Stimulated activated CD4-positive, alpha-beta T cell treated with anti-CD3 and anti-CD28 coated beads, Interleukin-2, amount 100 ng/mL, for 4 hours (primary cell): ENCODE measurements around the gene MAP3K5.
A peak's percentile ranks its signal among the peaks of the same experiment; 100 is the strongest.

Experiments used
- DNase-seq: peaks from one replicate; pipeline ENCODE4 v3.0.0-alpha.2; 2020; ENCODE audit warnings: low read depth

Gene MAP3K5

GRCh38 chr6:136571496-136571895, 220.8 kb downstream of the MAP3K5 start:
- no peak for DNase-seq

- no peak for DNase-seq
Measured at GRCh38 chr6:136571065-136571464, 221.2 kb downstream of the MAP3K5 start.

GRCh38 chr6:136568129-136568528, 224.1 kb downstream of the MAP3K5 start:
- DNase-seq, result no peak

GRCh38 chr6:136567688-136568087, 224.6 kb downstream of the MAP3K5 start:
- DNase-seq, result no peak

- no peak for DNase-seq
Measured at GRCh38 chr6:136566851-136567250, 225.4 kb downstream of the MAP3K5 start.

GRCh38 chr6:136566007-136566487, 226.2 kb downstream of the MAP3K5 start:
- DNase-seq, result no peak

GRCh38 chr6:136564180-136564579, 228.1 kb downstream of the MAP3K5 start:
- DNase-seq, result no peak

- DNase-seq, result no peak
Measured at GRCh38 chr6:136563386-136564152, 228.7 kb downstream of the MAP3K5 start.

- no peak for DNase-seq
Measured at GRCh38 chr6:136562211-136562610, 230.1 kb downstream of the MAP3K5 start.

GRCh38 chr6:136553166-136553787, 239.0 kb downstream of the MAP3K5 start:
- DNase-seq, result no peak

GRCh38 chr6:136552054-136552453, 240.2 kb downstream of the MAP3K5 start:
- no peak for DNase-seq

- no peak for DNase-seq
Measured at GRCh38 chr6:136551103-136551502, 241.2 kb downstream of the MAP3K5 start.

GRCh38 chr6:136550330-136551071, 241.8 kb downstream of the MAP3K5 start, which contains the start of gene MAP7:
Gene MAP7, minus strand, starts transcription at chr6:136550422. Its CDS starts 14 bp downstream, at chr6:136550408.
- peak; percentile 48 for DNase-seq

- DNase-seq, result no peak
Measured at GRCh38 chr6:136550045-136550329, 242.3 kb downstream of the MAP3K5 start.

GRCh38 chr6:136549300-136550044, 242.8 kb downstream of the MAP3K5 start:
- DNase-seq, result no peak

- no peak for DNase-seq
Measured at GRCh38 chr6:136548582-136549299, 243.5 kb downstream of the MAP3K5 start.

- no peak for DNase-seq
Measured at GRCh38 chr6:136547871-136548270, 244.4 kb downstream of the MAP3K5 start.

- no peak for DNase-seq
Measured at GRCh38 chr6:136547336-136547735, 244.9 kb downstream of the MAP3K5 start.

- no peak for DNase-seq
Measured at GRCh38 chr6:136546331-136546730, 245.9 kb downstream of the MAP3K5 start.

GRCh38 chr6:136544326-136544725, 248.0 kb downstream of the MAP3K5 start:
- no peak for DNase-seq

- DNase-seq, result no peak
Measured at GRCh38 chr6:136541395-136541794, 250.9 kb downstream of the MAP3K5 start.
